Measurements from ENCODE around the gene MTA3.
"Not testable (repeated sequence)": the region's sequence is repeated elsewhere in the genome, so short reads cannot be mapped to it uniquely, and the experiment has no call there.

MTA3 gene

GRCh38 chr2:42567806-42568400 lies 529 bp upstream of the MTA3 start:
- peak; percentile 15 for DNase-seq

DNA sequence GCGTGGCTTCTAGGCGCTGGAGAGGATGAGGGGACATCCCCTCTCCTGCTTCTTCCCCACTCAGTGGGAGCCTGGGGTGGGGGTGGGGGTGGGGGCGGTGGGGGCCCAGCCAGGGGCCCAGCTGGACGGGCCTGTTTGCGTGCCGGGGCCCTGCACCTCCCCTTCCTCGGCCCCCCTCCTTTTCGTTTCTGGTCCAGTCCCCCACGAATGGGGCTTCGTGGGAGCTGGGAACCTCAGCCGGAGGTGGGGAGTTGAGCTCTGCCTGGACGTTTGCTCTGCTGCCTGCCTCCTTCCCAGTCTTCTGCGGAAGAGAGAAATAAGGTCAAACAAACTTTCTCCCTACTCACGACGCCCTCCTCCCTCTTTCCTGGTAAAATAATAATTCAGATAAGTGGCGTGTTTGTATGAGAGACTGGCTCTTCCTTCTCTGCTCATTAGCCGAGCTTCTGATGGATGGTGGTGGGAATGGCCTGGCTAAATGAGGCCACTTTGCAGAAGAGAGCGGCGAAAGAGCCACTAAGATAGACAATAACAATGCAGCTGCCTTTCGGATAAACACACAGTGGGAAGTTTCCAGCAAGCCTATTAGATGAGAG lies 782 bp downstream of the MTA3 start:
- peak; percentile 32 for DNase-seq

GRCh38 chr2:42569883-42570282 lies 1.5 kb downstream of the MTA3 start:
- no peak for DNase-seq

- DNase-seq: no peak
These were observed 4.1 kb downstream of the MTA3 start for GRCh38 chr2:42572297-42573081.

DNA sequence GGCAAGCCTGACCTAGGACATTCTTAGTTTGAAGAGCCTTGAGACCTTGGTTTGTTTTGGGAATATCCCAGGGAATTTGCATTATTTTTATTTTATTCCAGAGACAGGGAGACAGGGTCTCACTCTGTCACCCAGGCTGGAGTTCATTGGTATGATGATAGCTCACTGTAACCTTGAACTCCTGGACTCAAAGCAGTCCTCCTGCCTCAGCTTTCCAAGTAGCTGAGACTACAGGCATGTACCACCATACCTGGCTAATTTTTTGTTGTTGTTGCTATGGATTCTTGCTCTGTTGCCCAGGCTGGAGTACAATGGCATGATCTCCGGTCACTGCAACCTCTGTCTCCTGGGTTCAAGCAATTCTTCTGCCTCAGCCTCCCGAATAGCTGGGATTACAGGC lies 4.8 kb downstream of the MTA3 start:
- DNase-seq: no peak

DNA sequence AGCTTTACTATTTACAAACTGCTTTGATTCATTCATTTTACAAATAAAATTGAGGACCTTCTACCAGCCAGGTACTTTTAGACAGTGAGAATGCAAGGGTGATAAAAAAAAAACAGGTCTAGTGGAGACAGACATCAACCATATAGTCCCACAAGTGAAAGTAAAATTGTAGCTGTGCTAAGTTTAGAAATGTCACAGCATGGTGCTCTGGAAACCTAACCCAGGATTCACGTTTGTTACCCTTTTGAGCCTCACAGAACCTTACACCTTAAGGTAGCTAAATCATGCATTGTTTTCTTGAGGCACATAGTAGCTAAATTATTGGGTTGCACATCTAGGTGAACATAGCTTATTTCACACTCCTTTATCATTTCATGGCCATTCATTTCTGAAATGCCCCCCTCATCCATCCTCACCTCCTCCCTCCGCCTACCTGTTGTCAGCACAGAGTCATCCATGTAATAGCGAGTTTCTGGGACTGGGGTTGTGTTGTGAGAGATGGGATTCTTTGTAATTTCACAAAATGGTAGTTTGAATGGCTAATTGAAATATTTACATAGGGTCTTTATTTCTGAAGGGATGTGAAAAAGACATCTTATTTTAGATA lies 7.1 kb downstream of the MTA3 start:
- DNase-seq: no peak

GRCh38 chr2:42578621-42579020 lies 10.2 kb downstream of the MTA3 start:
- no peak for DNase-seq

- DNase-seq: no peak
These were observed 12.8 kb downstream of the MTA3 start for GRCh38 chr2:42581257-42581656.

DNA sequence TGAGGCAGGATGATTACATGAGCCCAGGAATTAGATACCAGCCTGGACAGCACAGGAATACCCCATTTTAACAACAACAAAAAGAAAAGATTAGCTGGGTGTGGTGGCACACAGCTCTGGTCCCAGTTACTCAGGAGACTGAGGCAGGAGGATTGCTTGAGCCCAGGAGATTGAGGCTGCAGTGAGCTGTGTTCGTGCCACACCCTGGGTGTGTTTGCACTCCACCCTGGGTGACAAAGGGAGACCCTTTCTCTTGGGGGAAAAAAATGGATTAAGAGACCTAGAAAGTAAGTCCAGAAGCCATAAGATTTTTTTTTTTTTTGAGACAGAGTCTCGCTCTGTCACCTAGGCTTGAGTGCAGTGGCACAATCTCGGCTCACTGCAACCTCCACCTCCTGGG lies 16.2 kb downstream of the MTA3 start:
- not testable (repeated sequence) for DNase-seq

- DNase-seq: no peak
These were observed 17.3 kb downstream of the MTA3 start for GRCh38 chr2:42585779-42586178.

- DNase-seq: no peak
These were observed 19.2 kb downstream of the MTA3 start for GRCh38 chr2:42587526-42588117.

DNA sequence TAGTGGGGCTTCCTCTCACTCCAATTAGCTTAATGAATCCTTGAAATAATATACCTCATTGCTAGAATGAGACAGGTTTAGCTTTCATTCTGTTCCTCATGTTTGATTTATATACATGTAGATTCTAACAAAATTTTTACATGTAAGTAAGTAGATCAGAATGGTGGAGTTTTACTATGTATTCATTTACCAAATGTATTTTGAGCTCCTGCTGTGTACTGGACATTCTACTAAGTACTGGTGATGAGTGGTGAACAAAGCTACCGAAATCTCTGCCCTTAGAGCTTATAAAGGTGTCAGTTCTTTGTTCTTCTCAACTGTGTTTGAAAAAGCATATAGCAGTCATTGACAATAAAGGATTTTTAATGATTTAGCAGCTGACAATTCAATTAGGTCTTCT lies 19.7 kb downstream of the MTA3 start:
- DNase-seq: no peak

GRCh38 chr2:42590176-42590575 lies 21.7 kb downstream of the MTA3 start:
- no peak for DNase-seq

DNA sequence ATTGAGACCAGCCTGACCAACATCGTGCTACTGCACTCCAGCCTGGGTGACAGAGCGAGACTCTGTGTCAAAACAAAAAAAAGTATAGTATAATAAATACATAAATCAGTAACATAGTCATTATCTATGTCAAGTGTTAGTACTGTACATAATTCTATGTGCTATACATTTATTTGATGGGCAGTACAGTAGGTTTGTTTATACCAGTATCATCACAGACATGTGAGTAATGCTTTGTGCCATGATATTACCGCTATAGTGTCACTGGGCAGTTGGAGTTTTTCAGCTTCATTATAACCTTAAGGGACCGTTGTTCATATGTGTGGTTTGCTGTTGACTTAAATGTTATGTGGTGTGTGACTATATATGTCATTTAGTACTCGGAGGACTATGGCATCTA lies 24.9 kb downstream of the MTA3 start:
- no peak for DNase-seq

DNA sequence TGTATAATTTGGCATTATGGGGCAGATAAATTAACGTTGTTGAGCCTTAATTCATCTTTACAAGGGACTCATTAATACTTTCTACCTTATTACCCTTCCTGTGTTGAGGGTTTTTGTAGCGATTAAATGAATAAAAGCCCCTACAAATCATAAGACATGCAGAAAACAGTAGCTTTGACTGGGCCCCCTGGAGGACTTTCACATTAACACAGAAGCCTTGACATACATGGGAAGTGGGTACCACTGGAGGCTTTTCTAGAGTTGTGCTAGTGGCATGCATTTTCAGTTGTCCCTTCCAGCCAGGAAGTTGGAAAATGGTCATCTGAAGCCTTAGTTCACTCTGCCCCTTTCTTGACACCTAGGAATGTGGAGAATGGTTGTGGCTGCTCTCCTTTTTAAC lies 30.2 kb downstream of the MTA3 start:
- DNase-seq: no peak

- no peak for DNase-seq
These were observed 32.6 kb downstream of the MTA3 start for GRCh38 chr2:42601076-42601475.

DNA sequence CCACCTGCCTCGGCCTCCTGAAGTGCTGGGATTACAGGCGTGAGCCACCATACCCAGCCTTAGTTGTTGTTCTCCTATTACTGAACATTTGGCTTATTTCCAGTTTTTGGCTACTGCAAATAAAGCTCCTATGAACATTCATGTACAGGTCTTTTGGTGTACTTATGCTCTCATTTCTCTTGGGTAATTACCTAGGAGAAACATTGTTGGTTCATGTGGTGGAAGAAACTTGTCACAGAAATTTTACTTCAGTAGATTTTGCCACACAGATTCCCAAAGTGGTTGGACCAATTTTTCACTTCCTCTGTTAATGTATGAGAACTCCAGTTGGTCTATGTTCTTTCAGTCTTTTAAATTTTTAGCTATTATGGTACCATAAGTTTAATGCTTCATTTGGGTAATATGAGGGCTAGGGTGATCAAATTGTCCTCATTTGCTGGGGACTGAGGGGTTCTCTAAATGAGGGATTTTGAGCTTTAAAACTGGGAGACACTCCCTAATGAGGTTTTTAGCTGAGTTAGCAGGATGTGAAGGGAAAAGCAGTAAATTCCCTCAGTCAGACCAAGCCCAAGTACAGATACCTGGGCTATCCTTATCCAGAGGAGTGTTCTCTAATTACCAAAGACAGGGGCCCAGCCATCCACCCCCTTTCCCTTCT lies 33.9 kb downstream of the MTA3 start:
- no peak for DNase-seq

DNA sequence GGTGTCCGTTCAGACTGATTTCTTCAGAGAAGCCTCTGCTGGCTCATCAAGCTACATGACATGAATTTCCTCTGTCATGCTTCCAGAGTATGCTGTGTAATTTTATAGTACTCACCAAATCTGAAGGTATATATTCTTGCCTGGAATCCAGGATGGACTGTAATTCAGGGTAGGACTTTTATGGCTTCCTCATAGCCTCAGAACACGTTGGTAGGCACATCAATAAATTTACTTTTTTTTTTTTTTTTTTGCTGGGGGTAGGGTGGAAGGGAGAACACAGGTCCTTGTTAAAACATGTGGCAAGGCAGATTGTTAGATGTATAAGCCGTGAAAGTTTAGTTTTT lies 34.4 kb downstream of the MTA3 start:
- DNase-seq: no peak

GRCh38 chr2:42604341-42604867 lies 36.0 kb downstream of the MTA3 start:
- DNase-seq: not testable (repeated sequence)

GRCh38 chr2:42606166-42606565 lies 37.7 kb downstream of the MTA3 start:
- DNase-seq: not testable (repeated sequence)

GRCh38 chr2:42607101-42607637 lies 38.7 kb downstream of the MTA3 start:
- DNase-seq: no peak

- no peak for DNase-seq
These were observed 45.0 kb downstream of the MTA3 start for GRCh38 chr2:42613281-42614064.

All from stimulated activated CD4-positive, alpha-beta T cell treated with anti-CD3 and anti-CD28 coated beads, Interleukin-15, amount 100 ng/mL, for 24 hours (primary cell).